ENCODE data around the gene PRPF39. TPM values are rescaled to one million over a fixed set of nuclear protein-coding genes. Genes with fewer than 3 reads are reported as not detected.

Gene PRPF39, protein sequence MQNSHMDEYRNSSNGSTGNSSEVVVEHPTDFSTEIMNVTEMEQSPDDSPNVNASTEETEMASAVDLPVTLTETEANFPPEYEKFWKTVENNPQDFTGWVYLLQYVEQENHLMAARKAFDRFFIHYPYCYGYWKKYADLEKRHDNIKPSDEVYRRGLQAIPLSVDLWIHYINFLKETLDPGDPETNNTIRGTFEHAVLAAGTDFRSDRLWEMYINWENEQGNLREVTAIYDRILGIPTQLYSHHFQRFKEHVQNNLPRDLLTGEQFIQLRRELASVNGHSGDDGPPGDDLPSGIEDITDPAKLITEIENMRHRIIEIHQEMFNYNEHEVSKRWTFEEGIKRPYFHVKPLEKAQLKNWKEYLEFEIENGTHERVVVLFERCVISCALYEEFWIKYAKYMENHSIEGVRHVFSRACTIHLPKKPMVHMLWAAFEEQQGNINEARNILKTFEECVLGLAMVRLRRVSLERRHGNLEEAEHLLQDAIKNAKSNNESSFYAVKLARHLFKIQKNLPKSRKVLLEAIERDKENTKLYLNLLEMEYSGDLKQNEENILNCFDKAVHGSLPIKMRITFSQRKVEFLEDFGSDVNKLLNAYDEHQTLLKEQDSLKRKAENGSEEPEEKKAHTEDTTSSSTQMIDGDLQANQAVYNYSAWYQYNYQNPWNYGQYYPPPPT
- 10 to 100 TPM; 18.1 to 22.8 (median 20.4) TPM for total RNA-seq (2021; fragmentation: NEBNext Ultra II Directional; extraction: Animal tissue kit (Norgen Biotek cat#: 25700))
- long read RNA-seq, transcript PRPF39-201 (14 exons, 2,868 nt): major isoform, 8 of 27 reads
- long read RNA-seq, partial matches to known transcripts: 8 of 27 reads
- long read RNA-seq, other reads (novel, unspliced or antisense): 11 of 27 reads

DNA sequence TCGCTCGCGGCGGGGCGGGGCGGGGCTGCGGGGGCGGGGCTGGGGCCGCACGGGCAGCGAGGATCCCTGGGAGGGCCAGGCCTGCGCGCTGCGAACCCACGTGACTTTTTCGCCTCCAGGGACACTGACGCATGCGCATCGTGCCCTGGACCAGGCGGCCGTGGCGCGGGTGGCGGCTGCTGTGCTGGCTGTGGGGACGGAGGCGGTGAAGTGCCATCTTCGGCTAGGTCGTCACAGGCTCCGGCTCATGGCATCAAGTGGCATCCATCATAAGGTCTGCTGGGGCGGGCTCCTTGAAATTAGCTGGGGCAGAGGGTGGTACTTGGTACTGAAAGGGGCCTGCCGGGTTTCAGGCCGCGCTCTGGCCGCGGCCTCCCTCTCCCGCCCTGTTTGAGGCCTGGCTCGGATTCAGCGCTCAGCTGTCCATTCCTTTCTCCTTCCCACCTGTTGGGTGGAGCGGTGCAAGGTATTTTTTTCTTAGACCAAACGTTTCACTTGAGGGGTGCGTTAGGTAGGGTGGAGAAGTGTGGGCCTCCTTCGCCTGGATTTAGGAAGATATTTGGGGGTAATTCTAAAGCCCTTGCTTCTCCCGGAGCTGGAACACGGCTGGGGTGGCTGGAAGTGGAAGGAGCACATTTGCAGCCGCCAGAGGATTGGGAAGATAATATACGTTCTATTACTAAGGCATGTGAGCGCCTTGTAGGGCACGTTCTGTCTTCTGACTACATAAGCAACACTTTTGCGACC is at the start of gene PRPF39:
Gene PRPF39 (plus strand): TSS at position 141 of the 747 bp plus-strand sequence. CDS start 11,124 bp downstream, outside the sequence.
- no peaks in the 10 kb centered on the region; the same call in 1 of the 2 replicates for H3K27me3 Mint-ChIP-seq (ENCODE audit: insufficient read depth)
- peaks cover 51% of the 10 kb centered on the region for H3K4me1 Mint-ChIP-seq (ENCODE audit: low read depth)
- no peaks in the 10 kb centered on the region for H3K9me3 Mint-ChIP-seq
- peaks cover 5% of the 10 kb centered on the region; the same call in 1 of the 2 replicates for H3K36me3 Mint-ChIP-seq (ENCODE audit: low read depth)
- TF ChIP-seq, protein P1, sequence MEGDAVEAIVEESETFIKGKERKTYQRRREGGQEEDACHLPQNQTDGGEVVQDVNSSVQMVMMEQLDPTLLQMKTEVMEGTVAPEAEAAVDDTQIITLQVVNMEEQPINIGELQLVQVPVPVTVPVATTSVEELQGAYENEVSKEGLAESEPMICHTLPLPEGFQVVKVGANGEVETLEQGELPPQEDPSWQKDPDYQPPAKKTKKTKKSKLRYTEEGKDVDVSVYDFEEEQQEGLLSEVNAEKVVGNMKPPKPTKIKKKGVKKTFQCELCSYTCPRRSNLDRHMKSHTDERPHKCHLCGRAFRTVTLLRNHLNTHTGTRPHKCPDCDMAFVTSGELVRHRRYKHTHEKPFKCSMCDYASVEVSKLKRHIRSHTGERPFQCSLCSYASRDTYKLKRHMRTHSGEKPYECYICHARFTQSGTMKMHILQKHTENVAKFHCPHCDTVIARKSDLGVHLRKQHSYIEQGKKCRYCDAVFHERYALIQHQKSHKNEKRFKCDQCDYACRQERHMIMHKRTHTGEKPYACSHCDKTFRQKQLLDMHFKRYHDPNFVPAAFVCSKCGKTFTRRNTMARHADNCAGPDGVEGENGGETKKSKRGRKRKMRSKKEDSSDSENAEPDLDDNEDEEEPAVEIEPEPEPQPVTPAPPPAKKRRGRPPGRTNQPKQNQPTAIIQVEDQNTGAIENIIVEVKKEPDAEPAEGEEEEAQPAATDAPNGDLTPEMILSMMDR (IDR thresholded peaks at IDR 0.05): no peak
- peak within 1 kb of the TSS; percentile 94 for H3K27ac Mint-ChIP-seq
- DNase-seq: peak; percentile 87
- H3K4me3 Mint-ChIP-seq: peak within 1 kb of the TSS; percentile 98

DNA sequence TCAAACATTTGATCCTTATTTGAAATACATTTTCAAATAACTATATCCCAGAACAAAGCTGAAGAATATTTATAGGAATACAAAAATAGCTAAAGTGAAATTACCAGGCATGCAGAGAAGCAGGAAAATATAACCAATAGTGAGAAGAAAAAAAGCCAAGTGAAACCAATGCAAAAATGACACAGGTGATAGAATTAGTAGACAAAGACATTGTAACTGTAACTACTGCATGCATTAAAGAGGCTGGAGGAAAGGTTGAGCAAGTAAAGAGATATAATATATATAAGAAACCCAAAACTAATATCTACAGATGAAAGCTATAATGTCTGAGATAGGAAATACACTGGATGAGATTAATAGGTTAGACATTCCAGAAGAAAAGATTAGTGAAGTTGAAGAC is 49.2 kb upstream of the PRPF39 start:
- H3K36me3 Mint-ChIP-seq (ENCODE audit: low read depth): peaks cover 11% of the 10 kb centered on the region
- TF ChIP-seq, protein P1 (IDR thresholded peaks at IDR 0.05): no peak
- H3K4me1 Mint-ChIP-seq (ENCODE audit: low read depth): no peaks in the 10 kb centered on the region
- no peak overlapping the region for H3K27ac Mint-ChIP-seq
- DNase-seq: no peak
- H3K27me3 Mint-ChIP-seq (ENCODE audit: insufficient read depth): no peaks in the 10 kb centered on the region
- no peak overlapping the region for H3K4me3 Mint-ChIP-seq
- no peaks in the 10 kb centered on the region for H3K9me3 Mint-ChIP-seq

DNA sequence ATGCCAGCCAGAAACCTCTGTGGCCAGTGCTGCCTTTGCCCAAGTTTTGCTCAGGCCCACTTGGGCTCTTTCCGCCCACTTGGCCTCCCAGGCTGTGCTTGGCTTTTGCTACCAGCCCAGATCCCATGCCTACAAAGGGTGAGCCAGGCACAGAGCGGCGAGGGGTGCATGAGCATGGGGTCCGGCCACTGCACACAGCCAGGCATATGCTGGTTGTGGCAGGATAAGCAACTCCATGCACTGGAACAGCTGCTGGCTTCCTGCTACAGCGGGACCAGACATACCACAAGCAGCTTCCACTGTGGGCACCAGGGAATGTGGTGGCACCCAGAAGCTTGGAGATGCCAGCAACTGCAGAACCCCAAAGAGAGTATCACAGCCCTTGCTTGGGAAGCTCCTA is 45.7 kb upstream of the PRPF39 start:
- Mint-ChIP-seq H3K27me3 (ENCODE audit: insufficient read depth) (no peaks in the 10 kb centered on the region; the same call in 1 of the 2 replicates), H3K4me3 (no peak overlapping the region), H3K4me1 (ENCODE audit: low read depth) (no peaks in the 10 kb centered on the region), H3K9me3 (no peaks in the 10 kb centered on the region), H3K27ac (no peak overlapping the region), H3K36me3 (ENCODE audit: low read depth) (peaks cover 17% of the 10 kb centered on the region)
- DNase-seq: no peak
- TF ChIP-seq, protein P1 (IDR thresholded peaks at IDR 0.05): no peak

DNA sequence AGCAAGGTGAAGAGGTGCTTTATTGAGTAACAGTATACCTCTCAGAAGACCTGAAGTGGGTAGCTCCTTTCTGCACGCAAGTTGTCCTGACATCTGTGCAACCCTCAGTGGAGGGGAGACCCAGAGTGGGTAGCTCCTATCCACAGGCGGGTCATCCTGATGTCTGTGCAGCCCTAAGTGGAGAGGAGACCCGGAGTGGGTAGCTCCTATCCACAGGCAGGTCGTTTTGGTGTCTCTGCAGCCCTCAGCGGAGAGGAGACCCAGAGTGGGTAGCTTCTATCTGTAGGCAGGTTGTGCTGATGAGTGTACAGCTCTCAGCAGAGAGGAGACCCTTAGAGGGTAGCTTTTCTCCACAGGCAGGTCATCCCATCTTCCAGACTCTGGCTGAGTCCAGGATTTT is 45.1 kb upstream of the PRPF39 start:
- peaks cover 13% of the 10 kb centered on the region for H3K36me3 Mint-ChIP-seq (ENCODE audit: low read depth)

More for the DNA sequence above, 45.1 kb upstream of the PRPF39 start:
- Mint-ChIP-seq H3K4me3 (no peak overlapping the region), H3K27me3 (ENCODE audit: insufficient read depth) (no peaks in the 10 kb centered on the region; the same call in 1 of the 2 replicates), H3K27ac (no peak overlapping the region), H3K4me1 (ENCODE audit: low read depth) (no peaks in the 10 kb centered on the region), H3K9me3 (no peaks in the 10 kb centered on the region)
- no peak for DNase-seq
- TF ChIP-seq, protein P1 (IDR thresholded peaks at IDR 0.05): no peak

All from HFFc6 (cell line).